ENCODE results near the gene TP73. TPM values are rescaled to one million over a fixed set of nuclear protein-coding genes. Genes with fewer than 3 reads are reported as not detected.
"Not testable (repeated sequence)": the region's sequence is repeated elsewhere in the genome, so short reads cannot be mapped to it uniquely, and the experiment has no call there.

TP73 gene
- total RNA-seq, 6 experiments from 2014 or later = 0.05 to 2.3 (median 0.32) TPM

DNA sequence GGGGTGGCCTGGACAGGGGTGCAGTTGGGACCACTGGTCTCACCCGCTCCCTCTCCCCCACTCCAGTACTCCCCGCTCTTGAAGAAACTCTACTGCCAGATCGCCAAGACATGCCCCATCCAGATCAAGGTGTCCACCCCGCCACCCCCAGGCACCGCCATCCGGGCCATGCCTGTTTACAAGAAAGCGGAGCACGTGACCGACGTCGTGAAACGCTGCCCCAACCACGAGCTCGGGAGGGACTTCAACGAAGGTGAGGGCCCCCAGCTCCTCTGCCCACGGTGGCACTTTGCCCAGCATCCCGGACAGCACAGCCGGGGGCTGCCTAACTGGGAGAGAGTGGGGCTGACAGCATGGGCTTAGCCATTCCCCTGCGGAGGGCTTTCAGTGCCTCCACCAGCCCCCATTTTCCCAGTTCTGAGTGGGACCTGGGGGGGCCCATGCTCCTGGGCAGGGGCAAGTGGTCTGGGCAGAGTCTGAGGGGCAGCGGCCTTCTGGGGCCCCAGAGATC is 69.7 kb downstream of the TP73 start:
- intact Hi-C loops (cut with DNase I) = no loop called here
- H3K36me3 ChIP-seq = no peaks in the 10 kb centered on the region
- ATAC-seq (no peak), DNase-seq (no peak)
- no peak overlapping the region for H3K4me3 ChIP-seq
- no peak for TF ChIP-seq POLR2A (IDR thresholded peaks at IDR 0.05)
- TF ChIP-seq, protein P1, sequence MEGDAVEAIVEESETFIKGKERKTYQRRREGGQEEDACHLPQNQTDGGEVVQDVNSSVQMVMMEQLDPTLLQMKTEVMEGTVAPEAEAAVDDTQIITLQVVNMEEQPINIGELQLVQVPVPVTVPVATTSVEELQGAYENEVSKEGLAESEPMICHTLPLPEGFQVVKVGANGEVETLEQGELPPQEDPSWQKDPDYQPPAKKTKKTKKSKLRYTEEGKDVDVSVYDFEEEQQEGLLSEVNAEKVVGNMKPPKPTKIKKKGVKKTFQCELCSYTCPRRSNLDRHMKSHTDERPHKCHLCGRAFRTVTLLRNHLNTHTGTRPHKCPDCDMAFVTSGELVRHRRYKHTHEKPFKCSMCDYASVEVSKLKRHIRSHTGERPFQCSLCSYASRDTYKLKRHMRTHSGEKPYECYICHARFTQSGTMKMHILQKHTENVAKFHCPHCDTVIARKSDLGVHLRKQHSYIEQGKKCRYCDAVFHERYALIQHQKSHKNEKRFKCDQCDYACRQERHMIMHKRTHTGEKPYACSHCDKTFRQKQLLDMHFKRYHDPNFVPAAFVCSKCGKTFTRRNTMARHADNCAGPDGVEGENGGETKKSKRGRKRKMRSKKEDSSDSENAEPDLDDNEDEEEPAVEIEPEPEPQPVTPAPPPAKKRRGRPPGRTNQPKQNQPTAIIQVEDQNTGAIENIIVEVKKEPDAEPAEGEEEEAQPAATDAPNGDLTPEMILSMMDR (IDR thresholded peaks at IDR 0.05) = no peak
- no peaks in the 10 kb centered on the region for H3K9me3 ChIP-seq
- WGBS (ENCODE audit: insufficient coverage, low coverage, low lambda C conversion rate, missing lambda C conversion rate) = 83% methylated on average over 2 of the region's 20 CpGs
- H3K27ac ChIP-seq = no peak overlapping the region
- no peaks in the 10 kb centered on the region for H3K27me3 ChIP-seq
- no peaks in the 10 kb centered on the region for H3K4me1 ChIP-seq

DNA sequence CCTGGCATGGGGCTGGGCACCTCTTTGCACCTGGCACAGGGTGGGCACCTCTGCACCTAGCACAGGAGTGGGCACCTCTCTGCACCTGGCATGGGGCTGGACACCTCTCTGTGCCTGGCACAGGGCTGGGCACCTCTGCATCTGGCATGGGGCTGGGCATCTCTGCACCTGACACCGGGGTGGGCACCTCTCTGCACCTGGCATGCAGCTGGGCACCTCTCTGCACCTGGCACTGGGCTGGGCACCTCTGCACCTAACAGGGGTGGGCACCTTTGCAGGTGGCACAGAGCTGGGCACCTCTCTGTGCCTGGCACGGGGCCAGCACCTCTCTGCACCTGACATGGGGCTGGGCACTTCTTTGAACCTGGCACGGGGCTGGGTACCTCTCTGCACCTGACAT is 70.5 kb downstream of the TP73 start:
- Histone ChIP-seq H3K27me3 (no peaks in the 10 kb centered on the region), H3K9me3 (no peaks in the 10 kb centered on the region), H3K4me1 (no peaks in the 10 kb centered on the region), H3K4me3 (no peak overlapping the region), H3K36me3 (no peaks in the 10 kb centered on the region), H3K27ac (no peak overlapping the region)
- ATAC-seq (no peak), DNase-seq (no peak)
- no CpG with 5 or more reads among the region's 3 CpGs for WGBS (ENCODE audit: insufficient coverage, low coverage, low lambda C conversion rate, missing lambda C conversion rate)
- intact Hi-C loops (cut with DNase I) = no loop called here
- no peak for TF ChIP-seq POLR2A (IDR thresholded peaks at IDR 0.05)
- TF ChIP-seq, protein P1 (IDR thresholded peaks at IDR 0.05) = no peak

DNA sequence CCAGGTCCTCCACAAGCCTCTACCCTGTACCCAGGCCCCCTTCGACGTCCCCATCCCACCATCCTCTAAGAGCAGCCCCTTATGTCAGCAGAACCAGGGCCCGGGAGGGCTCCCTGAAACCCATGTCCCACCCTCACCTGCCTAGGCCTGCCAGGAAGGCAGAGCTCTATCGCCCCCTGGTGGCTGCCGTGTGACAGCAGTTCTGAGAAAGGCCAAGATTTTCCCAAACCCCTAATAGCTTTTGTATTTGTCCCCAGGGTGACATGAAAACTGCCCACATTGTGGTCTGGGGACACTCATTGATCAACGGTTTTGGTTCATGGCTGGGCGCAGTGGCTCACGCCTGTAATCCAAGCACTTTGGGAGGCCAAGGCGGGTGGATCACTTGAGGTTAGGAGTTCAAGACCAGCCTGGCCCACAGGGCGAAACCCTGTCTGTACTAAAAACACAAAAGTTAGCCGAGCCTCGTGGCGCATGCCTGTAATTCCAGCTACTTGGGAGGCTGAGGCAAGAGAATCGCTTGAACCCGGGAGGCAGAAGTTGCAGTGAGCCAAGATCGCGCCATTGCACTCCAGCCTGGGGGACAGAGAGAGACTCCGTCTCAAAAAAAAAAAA is 72.2 kb downstream of the TP73 start:
- intact Hi-C loops (cut with DNase I); H3K27ac ChIP-seq; H3K36me3 ChIP-seq; H3K27me3 ChIP-seq; H3K4me1 ChIP-seq; H3K9me3 ChIP-seq; H3K4me3 ChIP-seq: not testable (repeated sequence)
- TF ChIP-seq, protein P1 (IDR thresholded peaks at IDR 0.05) = peak; percentile 85 to 92 (median 90)
- ATAC-seq = peak; percentile 48 to 79 (median 74)
- peak; percentile 73 to 80 (median 75) for DNase-seq
- WGBS (ENCODE audit: insufficient coverage, low coverage, low lambda C conversion rate, missing lambda C conversion rate) = 6% methylated on average over 6 of the region's 18 CpGs

DNA sequence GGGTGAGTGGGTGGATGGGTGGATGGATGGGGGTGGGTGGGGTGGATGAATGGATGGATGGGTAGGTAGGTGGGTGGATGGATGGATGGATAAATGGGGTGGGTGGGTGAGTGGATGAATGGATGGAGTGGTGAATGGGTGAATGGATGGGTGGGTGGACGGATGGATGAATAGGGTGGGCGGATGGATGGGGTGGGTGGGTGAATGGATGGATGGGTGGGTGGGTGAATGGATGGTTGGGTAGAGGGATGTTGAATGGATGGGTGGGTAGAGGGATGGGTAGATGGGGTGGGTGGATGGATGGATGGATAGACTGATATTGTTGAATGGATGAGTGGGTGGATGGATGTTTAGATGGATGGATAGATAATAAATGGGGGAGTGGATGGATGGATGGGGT is 73.0 kb downstream of the TP73 start:
- H3K27me3 ChIP-seq = no peaks in the 10 kb centered on the region
- H3K4me1 ChIP-seq = no peaks in the 10 kb centered on the region
- no peak for ATAC-seq
- H3K27ac ChIP-seq = no peak overlapping the region
- no peak overlapping the region for H3K4me3 ChIP-seq
- TF ChIP-seq POLR2A (IDR thresholded peaks at IDR 0.05) = no peak
- 90% methylated on average over 2 of the region's 2 CpGs for WGBS (ENCODE audit: insufficient coverage, low coverage, low lambda C conversion rate, missing lambda C conversion rate)
- no peak for DNase-seq
- H3K36me3 ChIP-seq = no peaks in the 10 kb centered on the region
- H3K9me3 ChIP-seq = no peaks in the 10 kb centered on the region
- intact Hi-C loops (cut with DNase I) = no loop called here

DNA sequence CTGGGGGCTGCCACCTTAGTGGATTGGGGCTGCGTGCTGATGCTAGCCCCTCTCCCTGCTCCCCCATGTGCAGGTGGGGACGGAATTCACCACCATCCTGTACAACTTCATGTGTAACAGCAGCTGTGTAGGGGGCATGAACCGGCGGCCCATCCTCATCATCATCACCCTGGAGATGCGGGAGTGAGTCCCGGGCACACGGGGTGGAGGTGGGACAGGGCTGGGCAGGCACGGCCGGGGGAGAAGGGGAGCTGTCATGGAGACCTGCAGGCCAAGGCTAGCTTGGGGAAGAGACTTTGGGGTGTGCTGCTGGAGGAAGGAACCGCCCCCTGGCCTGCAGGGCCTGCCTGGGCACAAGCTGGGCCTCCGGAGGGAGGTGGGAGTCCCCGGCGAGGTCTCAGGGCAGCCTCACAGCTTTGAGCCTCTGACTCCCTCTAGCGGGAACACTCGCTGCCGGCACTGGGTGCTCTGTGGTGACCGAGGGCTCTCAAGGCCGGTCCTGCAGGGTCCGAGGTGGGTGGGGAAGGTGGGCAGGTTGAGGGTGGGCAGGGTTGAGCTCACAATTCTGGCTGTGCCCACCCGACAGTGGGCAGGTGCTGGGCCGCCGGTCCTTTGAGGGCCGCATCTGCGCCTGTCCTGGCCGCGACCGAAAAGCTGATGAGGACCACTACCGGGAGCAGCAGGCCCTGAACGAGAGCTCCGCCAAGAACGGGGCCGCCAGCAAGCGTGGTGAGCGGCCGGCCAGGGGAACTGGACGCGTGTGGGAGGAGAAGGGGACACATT is 74.9 kb downstream of the TP73 start:
- Histone ChIP-seq H3K4me1 (no peaks in the 10 kb centered on the region), H3K27ac (no peak overlapping the region), H3K27me3 (no peaks in the 10 kb centered on the region), H3K4me3 (no peak overlapping the region), H3K9me3 (no peaks in the 10 kb centered on the region), H3K36me3 (no peaks in the 10 kb centered on the region)
- ATAC-seq (peak in 1 of 4 donors; percentile 12), DNase-seq (no peak)
- 85% methylated on average over 7 of the region's 37 CpGs for WGBS (ENCODE audit: insufficient coverage, low coverage, low lambda C conversion rate, missing lambda C conversion rate)
- intact Hi-C loops (cut with DNase I) = no loop called here
- TF ChIP-seq POLR2A (IDR thresholded peaks at IDR 0.05) = no peak
- TF ChIP-seq, protein P1 (IDR thresholded peaks at IDR 0.05) = peak in 1 of 4 donors; percentile 20

All from right lobe of liver (tissue), 6 donors.